Activated CD4-positive, alpha-beta T cell treated with anti-CD3 and anti-CD28 coated beads, Interleukin-2, amount 50 U/mL, for 1 hour (primary cell): ENCODE results near the gene SEMA4C.
A peak's percentile ranks its signal among the peaks of the same experiment; 100 is the strongest.
"Not testable (repeated sequence)": the region's sequence is repeated elsewhere in the genome, so short reads cannot be mapped to it uniquely, and the experiment has no call there.

ENCODE experiments used
- DNase-seq: peaks from one replicate; pipeline ENCODE4 v3.0.0-alpha.2; 2020

SEMA4C gene

GRCh38 chr2:96864343-96865091 lies 5.4 kb downstream of the SEMA4C start:
- DNase-seq: no peak

GRCh38 chr2:96863575-96864342 lies 6.1 kb downstream of the SEMA4C start:
- DNase-seq: no peak

GRCh38 chr2:96863056-96863455 lies 6.8 kb downstream of the SEMA4C start:
- DNase-seq: not testable (repeated sequence)

- no peak for DNase-seq
These were observed 8.8 kb downstream of the SEMA4C start for GRCh38 chr2:96861074-96861473.

- peak; percentile 27 for DNase-seq
These were observed 9.5 kb downstream of the SEMA4C start for GRCh38 chr2:96860065-96861029.

- DNase-seq: no peak
These were observed 10.2 kb downstream of the SEMA4C start for GRCh38 chr2:96859681-96860064.

- no peak for DNase-seq
These were observed 10.7 kb downstream of the SEMA4C start for GRCh38 chr2:96859099-96859649.

GRCh38 chr2:96857667-96858372 lies 12.1 kb downstream of the SEMA4C start, which contains the start of gene ANKRD39:
Gene ANKRD39 (minus strand): TSS chr2:96858016. CDS start chr2:96857987, 29 bp downstream.
- DNase-seq: peak; percentile 97

GRCh38 chr2:96856776-96857666 lies 12.9 kb downstream of the SEMA4C start:
- no peak for DNase-seq

GRCh38 chr2:96853321-96853720 lies 16.6 kb downstream of the SEMA4C start:
- no peak for DNase-seq

- no peak for DNase-seq
These were observed 17.2 kb downstream of the SEMA4C start for GRCh38 chr2:96852667-96853066.

- no peak for DNase-seq
These were observed 21.6 kb downstream of the SEMA4C start for GRCh38 chr2:96848264-96848663.

- no peak for DNase-seq
These were observed 22.3 kb downstream of the SEMA4C start for GRCh38 chr2:96847586-96847985.

- DNase-seq: no peak
These were observed 23.1 kb downstream of the SEMA4C start for GRCh38 chr2:96846825-96847224.

GRCh38 chr2:96844405-96844808 lies 25.5 kb downstream of the SEMA4C start:
- DNase-seq: no peak

GRCh38 chr2:96843538-96844268 lies 26.2 kb downstream of the SEMA4C start, which contains the start of gene ANKRD23:
Gene ANKRD23 (minus strand): TSS chr2:96844021. CDS start chr2:96843992, 29 bp downstream.
- DNase-seq: no peak

GRCh38 chr2:96842600-96842999 lies 27.3 kb downstream of the SEMA4C start:
- DNase-seq: no peak

GRCh38 chr2:96841701-96842495 lies 28.0 kb downstream of the SEMA4C start:
- DNase-seq: no peak
